Stimulated activated CD8-positive, alpha-beta memory T cell treated with anti-CD3 and anti-CD28 coated beads, Interleukin-7, amount 100 ng/mL, for 48 hours (primary cell): ENCODE data around the gene WSCD1.

Source experiments
- DNase-seq, 2 donors: peaks; one replicate each; pipeline ENCODE4 v3.0.0-alpha.2; 2020; ENCODE audit warnings: low read depth in 1 of 2; ENCODE audit errors: extremely low read depth in 1 of 2

Gene WSCD1

DNA sequence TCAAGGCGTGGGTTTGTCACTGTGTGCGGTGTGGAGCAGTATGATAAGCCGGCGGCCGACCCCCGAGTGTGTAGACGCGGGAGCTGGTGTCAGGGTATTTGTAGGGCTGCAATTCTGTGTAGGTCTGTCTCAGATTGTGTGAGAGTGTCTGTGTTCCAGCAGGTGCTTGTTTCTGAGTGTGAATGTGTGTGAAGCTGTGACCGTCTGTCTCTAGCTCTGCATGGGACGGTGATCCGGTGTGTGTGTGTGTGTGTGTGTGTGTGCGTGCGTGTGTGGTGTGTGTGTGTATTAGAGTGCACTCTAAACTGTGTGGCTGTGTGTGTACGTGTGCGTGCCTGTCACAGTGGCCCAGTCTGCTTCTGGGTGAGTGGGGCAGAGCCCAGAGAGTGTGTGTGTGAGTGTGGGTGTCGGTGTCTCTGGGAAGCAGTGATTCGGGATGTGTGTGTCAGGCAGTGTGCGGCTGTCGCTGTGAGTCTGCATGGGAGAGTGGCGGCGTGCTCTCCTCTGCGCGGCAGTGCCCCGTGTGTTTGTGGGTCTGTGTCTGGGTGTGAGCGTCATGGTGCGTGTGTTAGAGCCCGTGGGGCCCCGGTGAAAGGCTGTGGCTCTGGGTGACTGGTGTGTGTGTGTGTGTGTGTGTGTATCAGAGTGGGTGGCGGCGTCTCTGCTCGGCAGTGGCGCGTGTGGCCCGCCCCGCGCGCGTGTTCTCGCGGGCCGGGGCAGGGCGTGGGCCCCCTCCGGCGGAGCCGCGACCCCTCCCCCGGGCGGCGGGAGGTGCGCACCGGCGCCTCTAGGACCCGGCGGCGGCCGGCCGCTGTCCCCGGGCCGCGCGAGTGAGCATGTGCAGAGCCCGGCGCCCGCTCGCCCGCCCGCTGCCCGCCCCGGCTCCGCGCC lies at the start of gene WSCD1:
Gene WSCD1 (plus strand): TSS at position 841 of the 891 bp plus-strand sequence. CDS start 10,280 bp downstream, outside the sequence.
- DNase-seq: no peak

DNA sequence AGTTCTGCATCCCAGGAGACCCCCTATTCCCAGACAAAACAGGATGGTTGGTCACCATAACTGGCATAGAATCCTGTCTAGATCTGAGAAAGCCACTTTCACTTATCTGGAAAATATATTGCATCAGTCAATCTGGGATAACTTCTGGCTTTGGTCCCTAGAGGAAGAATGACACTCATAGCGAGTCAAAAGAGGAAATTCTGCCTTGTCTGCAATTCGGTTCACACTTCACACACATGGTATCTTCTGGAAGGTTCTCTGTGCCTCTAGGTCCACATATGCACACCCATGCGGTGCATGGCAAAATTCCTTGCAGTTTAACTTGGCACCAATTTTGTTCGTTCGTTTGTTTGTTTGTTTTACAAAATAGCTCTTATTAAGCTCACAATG lies 49.2 kb upstream of the WSCD1 start:
- DNase-seq: no peak

DNA sequence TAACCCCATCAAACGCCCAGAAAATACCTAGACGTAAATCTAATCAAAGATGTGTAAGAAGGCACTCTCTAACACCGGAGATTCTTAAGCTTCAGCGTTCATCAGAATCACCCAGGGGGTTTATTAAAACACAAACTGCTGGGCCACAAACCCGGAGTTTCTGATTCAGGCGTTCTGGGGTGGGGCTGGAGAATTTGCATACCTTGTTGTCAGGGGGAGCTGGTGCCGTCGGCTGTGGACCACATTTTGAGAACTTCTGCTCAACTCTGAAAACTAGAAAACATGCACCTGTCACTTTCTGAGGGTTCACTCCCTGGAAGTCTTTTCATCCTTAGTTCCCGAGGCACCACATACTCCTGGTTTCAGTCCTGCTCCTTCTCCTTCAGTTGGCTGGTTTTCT lies 48.6 kb upstream of the WSCD1 start:
- DNase-seq: no peak

DNA sequence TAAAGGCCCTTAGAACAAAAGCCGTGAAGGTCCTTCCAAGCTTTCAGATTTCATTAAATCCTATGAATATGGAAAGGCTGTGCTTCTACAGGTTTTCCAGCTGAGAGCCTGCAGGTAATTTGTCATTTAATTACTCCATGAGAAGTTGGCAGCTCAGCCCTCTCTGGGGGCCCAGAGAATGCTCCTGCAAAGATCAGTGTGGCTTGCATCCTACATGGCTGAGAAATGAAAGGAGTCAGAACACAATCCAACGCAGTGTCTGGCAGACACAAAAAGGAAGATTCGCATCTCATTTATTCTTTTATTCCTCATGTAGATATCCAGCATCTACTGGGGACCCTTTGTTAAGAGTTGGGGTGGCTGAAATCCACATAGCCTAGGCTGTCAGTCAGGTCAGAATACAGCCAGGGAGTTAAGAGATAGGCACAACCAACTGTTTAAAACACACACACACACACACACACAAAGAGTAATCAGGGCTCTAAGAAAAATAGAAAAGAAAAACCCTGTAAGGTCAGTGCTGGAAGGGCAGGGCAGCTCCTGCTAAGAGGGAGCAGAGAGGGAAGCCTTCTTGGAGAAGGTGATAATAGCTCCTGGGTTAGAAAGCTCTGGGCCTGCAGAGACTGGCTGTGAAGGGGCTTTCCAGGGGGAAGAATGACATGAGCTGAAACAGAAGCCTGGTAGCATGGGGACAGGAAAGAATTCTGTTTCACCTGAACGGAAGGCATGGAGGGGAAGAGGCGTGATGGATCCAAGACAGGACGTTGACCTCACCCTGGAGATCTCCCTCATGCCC lies 46.9 kb upstream of the WSCD1 start:
- no peak for DNase-seq

DNA sequence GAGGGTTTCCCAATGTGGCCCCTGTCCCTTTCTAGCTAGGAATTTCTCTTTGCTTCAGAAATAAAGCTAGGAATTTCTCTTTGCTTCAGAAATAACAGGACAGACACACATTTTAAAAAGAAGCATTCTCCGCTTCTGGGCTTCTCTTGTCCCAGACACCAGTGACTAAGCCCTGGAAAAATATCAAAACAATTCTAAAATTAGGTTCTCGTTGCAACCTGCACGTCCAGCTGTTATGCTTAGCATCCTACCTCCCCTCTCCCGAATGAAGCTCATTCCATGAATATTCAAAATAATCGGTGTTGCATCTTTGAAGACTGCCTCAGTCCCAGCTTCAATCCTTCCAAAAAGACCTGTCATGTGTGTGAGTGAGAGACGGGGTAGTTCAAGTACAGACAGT lies 45.6 kb upstream of the WSCD1 start:
- no peak for DNase-seq

DNA sequence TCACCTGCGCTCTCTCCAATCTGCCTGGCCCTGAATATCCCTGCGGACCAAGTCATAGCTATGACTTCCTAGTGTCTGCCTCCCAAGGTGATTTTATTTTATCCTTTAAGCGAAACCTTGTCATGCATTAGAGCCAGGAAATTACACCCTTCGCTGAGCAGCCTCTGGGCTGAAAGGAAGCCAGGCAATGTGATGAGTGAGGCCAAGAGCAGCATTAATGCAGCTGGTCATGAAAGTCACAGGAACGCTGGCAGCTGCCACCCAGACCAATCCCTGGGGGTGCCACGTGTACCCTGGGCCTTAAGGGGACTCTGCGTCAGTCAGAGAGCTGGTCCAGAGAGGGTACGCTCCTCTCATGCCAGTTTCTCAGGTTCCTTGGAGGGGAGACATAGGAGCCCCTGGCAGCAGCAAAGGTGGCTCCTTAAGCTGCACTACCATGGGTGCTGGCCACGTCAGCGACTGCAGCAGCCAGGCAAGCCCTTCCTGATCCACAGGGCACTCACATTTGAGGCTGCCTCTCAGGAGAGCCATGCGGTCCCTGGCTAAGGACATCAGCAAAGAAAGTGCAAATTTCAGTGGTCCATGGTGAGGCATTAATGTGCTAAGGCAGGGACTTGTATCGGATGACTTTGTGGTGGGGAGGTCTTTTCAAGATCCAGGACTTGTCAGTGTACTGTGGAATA lies 42.7 kb upstream of the WSCD1 start:
- no peak for DNase-seq

DNA sequence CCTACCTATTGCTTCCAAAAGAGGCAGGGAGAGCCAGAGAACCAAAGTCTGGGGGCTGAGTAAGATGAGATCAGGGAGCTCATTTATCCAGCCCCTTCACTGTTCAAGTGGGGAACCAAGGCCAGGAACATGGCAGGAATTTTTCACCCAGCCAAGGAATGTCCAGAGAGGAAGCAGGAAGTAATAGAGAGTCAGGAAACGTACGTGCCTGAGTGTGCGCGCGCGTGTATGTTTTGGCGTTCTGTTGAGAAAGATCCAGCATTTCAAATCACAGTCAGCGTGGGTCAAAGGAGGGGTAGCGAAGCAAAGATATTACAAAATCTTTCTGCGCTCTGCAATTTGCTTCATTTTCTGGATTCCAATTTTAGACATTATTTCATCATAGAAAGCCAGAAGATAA lies 41.9 kb upstream of the WSCD1 start:
- DNase-seq: no peak

DNA sequence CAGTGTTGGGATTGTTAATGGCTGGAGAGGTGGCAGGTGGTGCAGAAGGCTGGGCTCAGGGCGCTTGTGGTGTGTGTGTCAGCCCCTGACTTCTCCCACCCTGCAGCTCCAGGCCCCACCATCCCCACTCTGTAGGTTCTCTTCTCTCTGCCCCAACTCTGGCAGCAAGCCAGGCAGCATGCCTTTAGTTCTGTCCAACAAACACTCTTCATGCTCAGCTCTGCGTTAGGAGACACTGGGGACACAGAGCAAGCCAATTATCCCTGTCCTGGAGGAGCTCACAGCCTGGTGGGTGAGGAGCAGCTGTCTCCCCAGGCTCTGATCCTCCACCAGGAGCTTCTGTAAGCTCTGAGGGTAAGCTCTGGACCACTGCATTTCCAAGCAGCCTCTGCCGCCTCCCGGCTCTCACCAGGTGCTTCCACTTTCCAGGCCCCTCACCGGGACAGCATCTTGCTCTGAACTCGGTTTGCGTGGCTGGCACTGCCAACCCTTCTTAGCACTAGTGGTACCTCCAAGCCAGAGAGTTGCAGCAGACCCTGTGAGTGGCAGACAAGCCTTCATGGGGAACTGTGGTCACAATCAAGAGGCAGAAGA lies 34.3 kb upstream of the WSCD1 start:
- DNase-seq: no peak

DNA sequence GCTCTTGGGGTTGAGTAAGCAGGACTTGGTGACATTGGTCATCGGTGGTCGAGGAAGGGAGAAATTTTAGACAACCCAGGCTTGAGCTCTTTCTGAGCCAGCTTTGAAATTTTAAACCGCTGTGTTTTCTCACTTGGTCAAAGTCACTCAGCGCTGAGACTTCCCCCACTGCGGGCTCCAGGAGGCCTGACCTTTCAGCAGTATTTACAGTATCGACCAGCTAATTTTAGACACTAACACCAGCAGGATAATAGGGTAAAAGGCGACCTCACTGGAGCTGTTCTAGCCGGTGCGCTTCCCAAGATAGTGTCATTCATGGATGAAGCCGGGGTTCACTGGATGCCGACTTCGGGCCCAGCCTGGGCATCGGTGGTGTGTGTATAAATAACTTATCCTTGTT lies 29.7 kb upstream of the WSCD1 start:
- no peak for DNase-seq

DNA sequence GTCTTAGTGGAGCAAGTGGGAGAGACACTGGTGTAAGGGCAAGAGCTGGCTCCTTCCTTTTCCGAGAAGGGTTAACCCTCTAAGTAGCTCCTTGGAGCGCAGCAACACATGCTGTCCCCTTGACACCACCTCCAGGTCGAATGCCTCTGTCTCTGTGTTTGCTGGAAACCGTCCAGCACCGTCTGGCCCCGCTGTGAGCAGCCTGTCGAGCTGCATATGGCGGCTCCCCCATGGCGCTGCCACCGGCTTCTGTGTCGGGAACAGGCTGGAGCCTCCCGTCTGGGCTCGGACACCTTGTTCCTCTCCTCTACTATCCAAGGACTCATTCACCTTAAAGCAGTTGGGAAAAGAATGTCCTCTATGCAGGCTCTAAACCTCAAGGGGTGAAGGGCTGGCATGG lies 28.9 kb upstream of the WSCD1 start:
- DNase-seq: no peak

DNA sequence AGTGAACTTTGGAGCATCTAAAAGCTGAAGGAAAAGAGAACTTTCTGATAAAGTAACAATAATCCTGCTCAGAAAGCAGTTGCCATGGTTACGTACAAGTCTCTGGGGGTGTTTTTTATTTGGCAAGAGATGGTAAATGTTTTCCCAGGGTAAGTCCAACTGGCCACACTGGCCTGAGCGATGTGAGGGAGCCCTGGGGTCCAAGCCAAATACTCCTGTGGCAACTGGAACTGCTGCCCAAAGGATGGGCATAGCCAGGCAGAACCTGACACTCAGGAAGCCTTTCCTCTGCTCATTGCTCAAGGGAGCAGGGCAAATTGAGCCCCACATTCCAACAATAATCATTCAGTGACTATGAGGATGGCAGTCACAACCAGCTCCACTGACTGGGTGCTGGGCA lies 26.8 kb upstream of the WSCD1 start:
- no peak for DNase-seq

DNA sequence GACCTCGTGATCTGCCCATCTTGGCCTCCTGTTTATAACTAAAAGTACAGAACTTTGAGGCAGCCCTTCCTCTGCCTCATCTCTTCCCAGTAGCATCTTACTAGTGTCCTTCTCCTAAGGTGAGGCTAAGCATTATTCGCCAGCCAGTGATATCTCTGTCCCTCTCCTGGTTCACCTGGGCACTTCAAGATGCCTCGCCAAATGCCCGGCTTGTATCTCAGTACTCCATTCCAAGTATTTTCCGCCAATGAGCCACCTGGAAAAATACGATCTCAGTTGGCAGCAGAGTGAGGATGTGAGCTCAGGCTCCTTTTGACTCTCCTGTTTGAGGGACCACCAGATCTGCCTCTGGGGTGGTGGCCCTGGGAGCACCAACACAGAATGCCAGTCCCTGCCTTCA lies 25.9 kb upstream of the WSCD1 start:
- DNase-seq: no peak

DNA sequence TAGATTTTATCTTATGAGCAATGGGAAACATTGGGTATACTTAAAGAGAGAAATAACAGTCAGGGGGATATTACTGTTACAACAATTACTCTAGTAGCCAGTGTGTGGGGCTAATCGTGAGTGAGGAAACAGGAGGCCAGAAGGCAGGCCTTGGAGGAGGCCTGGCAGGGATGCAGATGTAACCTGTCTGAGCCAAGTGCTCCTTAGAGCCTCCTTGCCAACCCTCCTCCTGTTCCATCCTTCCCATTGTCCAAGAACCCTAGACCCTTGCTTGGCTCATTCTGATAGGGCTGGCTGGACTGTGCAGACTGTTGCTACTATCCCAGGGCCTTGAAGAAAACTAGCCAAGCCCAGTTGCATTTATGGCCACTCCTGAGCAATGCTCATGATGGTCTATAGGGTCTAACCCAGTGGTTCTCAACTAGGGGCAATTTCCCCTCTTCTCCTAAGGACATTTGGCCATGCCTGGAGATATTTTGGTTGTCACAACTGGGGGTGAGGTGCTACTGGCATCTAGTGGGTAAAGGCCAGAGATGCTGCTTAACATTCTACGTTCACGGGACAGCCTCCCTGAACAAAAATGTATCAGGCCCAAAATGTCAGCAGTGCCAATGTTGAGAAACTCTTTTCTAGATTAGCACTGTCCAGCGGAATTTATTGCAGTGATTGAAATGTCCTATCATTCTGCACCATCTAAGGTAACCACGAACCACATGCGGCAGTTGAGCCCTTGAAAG lies 24.4 kb upstream of the WSCD1 start:
- DNase-seq: no peak

DNA sequence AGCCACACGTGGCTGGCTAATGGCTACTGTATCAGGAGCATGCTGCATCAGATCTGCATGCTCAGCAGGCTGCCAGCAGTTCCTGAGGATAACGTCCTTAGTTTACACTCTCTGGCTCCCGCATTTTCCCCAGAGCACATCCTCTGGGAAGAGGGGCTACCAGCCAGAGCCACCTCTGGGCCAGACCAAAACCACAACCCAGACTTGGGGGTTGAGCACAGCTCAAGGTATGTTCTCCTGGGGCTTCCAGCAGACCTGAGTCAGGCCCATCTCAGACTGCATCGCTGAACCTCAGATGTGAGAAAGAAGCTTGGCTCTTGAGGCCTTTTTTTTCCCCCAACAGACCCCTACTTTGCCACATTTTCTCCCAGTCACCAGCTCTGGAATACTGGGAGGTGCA lies 23.7 kb upstream of the WSCD1 start:
- no peak for DNase-seq

DNA sequence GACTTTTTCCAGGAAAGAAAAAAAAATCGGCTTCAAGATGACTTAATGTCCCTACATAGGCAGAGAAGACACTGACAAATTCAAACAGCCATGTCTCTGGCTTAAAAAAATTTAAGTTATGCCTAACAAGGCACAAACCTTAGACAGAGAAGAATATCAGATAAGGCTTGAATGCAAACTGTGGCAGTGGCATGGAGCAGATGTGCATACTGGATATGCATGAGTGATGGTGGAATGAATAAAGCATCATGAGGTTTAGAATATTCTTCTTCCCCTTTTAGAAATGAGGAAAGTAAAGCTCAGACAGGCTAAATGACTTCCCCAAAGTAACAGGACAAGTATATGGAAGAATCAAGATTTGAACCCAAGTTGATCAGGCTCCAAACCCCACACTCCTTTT lies 23.2 kb upstream of the WSCD1 start:
- DNase-seq: no peak

DNA sequence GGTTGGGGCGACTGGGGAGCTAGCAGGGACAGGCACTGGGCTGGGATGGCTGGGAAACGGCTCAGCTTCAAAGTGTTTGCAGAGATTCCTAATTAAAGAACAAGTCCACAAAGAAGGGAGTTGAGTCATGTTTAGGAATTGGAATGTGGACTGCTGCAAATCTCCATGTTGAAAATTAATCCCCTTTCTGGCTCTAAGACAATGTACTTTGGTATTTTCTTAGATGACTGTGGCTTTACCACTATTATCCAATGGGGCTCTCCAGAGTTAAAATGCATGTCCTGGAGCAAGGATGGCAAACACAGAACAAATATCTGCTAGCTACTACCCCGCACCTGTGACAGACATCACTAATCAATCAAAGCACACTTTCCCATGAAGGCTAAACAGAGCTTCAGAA lies 22.2 kb upstream of the WSCD1 start:
- no peak for DNase-seq

DNA sequence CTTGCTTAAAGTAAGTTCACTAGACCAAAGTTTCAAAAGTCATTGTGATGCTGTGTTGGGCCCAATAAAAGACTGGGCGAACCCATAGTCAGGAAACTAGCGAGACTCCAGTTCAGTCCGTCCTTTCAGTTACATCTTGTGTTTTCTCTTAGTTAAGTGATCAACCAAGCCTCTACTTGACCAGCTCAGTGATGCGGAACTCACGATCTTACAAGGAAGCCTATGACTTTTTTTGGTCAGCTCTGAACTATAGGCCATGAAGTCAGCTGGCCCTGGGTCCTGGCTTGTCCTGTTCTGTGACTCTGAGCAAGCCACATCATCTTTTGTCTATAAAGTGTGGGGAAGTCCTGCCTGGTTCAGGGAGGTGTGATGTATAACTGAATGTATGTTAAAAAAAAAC lies 21.7 kb upstream of the WSCD1 start:
- DNase-seq: no peak

DNA sequence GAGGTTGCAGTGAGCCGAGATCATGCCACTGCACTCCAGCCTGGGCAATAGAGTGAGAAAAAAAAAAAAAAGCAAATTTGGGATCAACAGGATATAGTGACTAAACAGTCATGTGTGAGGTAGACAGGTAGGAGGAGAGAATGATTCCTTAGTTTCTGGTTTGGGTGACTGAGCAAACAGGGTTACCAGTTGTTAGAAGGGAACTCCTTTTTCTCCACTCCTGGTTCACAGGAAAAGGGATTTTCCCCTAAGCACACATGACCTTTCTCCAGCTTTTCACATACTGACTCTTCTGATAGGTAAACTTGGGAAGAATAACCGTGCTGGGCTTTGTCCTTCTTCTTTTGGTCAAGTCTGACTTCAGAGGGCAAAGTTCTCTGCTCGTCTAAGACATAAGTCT lies 17.3 kb upstream of the WSCD1 start:
- DNase-seq: no peak

DNA sequence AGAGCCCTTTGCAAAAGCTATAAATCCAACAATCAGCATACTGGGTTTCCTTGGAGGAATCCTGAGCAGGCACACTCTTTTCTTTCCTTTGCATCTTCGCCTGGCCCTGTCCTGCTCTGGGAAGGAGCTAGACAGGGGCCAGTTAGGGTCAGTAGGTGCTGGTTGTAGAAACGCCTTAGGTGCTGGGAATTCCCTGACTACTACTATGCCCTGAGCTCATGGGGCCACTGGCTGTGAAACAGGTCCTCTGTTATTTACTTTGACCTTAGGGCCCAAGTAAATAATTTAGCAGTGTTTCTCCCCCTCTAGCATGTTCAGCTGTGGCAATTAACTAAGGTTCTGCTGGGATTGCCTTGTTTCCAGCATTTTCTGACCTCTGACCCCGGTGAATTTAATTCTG lies 15.8 kb upstream of the WSCD1 start:
- DNase-seq: no peak

DNA sequence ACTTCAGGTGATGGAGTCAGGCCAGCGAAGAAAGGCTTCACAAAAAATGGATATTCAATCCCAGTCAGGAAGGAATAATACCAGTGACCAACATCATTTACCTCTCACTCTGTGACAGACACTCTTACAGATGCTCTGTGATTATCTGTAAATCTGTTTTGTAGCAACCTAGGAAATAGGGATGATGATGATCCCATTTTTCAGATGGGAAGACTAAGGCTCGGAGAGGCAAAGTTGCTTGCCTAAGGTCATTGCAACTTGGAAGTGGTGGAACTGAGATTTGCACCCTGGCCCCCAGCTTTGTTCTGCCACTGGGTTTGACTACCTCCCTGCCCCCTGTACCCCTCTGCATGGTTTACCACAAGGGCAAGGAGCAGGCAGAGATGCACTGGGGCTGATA lies 14.1 kb upstream of the WSCD1 start:
- no peak for DNase-seq

DNA sequence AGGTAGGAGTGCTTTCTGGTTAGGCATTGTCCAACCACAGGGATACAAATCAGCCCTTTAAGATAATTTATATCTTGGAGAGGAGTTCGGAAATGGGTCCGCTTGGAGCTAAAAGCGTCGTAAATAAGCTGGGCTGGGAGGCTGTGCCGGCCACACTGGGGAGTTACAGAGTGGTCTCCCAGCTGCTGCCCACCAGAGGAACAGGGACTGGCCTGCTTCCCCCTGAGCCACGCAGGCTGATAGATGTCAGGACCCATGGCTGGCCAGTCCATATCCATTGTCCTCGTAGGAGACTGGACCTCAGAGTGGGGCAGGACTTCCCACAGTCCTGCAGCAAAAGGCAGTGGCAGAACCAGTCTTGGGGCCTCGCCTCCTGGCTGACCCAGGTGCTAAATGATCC lies 12.6 kb upstream of the WSCD1 start:
- DNase-seq: no peak
